Kidney capillary endothelial cell (primary cell): ENCODE results near the gene CAVIN4.

Experiments
- DNase-seq: peaks from one replicate; pipeline ENCODE4 v3.0.0-alpha.2; 2018; ENCODE audit warnings: low spot score

CAVIN4 gene

GRCh38 chr9:100577776-100578448, at the start of gene CAVIN4:
Gene CAVIN4, plus strand, starts transcription at chr9:100578079. Its CDS starts 65 bp downstream, at chr9:100578144.
- DNase-seq, result no peak

DNA sequence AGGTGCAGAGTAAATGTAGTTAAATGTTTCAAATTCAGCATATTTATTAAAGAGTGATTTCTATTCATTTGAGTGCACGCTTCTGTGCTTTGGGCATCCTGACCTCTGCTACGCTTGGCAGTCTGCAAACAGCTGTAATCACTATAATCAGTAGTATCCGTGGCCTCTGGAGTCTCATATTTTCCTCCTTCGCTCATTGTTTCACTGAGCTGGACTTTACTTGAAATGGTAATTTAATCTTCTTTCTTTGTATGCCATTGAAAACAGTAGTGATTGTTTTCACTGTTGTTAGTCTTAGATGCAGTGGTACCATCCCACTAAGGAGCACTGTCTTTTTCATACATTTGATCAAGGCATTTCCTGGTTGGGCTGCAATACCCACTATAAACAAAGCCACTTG, 43.5 kb upstream of the CAVIN4 start:
- no peak for DNase-seq

DNA sequence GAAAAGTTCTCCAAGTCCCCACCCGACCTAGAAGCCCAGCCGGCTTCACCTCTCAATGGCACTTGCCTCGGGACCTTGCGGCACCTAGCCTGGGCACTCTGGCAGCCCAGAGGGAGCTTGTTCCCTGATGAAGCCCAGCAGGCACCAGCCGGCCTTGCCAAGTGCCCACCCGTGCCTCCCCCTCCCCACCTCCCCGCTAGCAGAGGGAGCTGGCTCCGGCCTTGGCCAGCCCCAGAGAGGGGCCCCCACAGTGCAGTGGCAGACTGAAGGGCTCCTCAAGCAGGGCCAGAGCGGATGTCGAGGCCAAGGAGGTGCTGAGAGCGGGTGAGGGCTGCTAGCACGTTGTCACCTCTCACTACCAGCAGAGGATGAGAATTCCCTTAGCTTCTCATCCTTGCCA, 37.6 kb upstream of the CAVIN4 start:
- DNase-seq, result no peak

DNA sequence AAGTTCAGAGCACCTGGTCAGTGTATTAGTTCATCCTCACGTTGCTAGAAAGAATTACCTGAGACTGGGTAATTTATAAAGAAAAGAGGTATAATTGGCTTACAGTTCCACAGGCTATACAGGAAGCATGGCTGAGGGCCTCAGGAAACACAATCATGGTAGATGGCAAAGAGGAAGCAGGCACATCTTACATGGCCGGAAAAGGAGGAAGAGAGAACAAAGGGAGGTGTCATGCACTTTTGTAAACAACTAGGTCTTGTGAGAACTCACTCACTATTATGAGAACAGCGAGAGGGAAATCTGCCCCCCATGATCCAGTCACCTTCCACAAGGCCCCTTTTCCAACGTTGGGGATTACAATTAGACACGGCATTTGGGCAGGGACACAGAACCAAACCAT, 28.8 kb upstream of the CAVIN4 start:
- DNase-seq, result peak; percentile 83

DNA sequence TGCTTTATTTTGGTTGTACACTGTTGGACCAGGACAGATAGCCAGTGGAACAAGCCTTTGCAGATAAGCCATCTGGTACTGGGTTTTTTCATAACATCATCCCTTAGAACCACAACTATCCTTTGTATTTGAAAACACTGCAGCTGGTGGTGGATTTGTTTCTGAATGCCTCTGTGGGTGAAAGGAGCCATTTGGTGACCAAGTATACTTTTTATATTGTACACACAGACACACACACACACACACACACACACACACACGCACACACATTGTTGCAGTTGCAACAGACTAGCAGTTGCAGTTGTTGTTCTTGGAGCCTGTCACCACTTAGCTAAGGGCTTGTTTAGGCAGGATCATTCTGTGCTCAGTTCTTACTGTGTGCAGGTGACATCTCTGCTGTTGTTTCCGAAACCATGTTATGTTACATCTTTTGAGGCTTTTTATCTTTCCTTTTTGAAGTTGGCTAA, 22.9 kb upstream of the CAVIN4 start:
- no peak for DNase-seq

GRCh38 chr9:100555471-100555870, 22.4 kb upstream of the CAVIN4 start:
- no peak for DNase-seq

- no peak for DNase-seq
Observed at GRCh38 chr9:100557053-100557452, 20.8 kb upstream of the CAVIN4 start.

DNA sequence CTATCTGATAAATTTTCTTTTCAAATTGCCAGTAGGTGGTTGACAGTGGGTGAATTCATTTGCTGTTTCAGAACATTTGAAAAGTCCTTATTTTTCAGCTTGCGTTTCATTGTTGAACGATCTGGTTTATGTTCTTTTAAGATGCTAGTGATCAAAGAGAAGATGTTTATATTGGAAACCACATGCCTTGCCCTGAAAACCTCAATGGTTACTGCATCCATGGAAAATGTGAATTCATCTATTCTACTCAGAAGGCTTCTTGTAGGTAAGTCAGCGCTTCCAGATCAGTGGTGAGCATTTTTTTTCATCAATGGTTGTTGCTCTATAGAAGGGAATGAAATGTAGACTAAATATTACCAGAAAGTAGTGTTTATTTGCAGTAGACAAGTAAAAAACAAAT, 16.6 kb upstream of the CAVIN4 start:
- DNase-seq, result no peak

GRCh38 chr9:100567856-100568255, 10.0 kb upstream of the CAVIN4 start:
- no peak for DNase-seq

DNA sequence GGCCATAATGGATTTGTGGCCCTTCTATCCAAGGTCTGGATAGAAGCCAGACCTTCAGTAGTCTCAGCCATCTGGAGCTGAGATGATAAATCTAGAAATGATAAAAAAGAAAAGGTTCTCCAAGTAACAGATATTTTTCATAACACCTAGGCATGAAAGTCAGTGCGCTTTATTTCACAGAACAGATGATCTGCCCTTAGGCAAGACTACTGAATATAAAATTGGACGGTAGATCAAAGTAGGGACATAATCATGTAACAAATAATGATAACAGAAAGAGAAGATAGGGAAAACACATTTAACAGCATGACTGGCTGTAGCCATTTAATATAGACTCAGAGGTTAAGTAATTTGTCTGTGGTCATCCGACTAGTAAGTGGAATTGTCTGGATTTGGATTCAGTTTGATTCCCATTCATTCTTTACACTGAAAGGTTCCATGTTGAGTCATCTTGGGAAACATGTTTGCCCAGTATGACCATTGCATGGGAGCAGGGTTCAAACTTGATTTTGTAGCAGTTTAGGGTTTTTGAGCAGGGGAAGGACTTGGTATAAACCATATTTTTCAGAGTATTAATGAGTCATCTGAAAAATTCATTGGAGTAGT, 4.1 kb upstream of the CAVIN4 start:
- no peak for DNase-seq

DNA sequence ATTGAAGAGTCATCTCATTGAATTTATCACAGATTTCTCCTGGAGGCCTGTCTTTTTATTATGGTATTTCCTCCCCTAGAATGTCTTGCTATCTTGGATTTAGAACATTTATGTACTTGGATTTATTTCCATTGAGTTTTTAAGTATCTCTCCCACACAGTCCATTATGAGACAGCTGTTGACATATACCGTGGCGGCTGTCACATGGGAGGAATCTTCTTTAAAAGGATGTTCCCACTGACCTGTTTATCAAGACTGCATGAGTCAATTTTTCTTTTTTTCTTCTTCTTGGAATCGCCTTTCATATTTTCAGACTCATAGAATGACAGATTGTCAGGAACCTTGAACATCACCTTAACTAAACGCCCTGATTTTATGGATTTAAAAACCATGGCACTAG, 2.9 kb upstream of the CAVIN4 start:
- no peak for DNase-seq

GRCh38 chr9:100575765-100576386, 2.0 kb upstream of the CAVIN4 start:
- DNase-seq, result no peak

- DNase-seq, result no peak
Observed at GRCh38 chr9:100578610-100579009, 731 bp downstream of the CAVIN4 start.

DNA sequence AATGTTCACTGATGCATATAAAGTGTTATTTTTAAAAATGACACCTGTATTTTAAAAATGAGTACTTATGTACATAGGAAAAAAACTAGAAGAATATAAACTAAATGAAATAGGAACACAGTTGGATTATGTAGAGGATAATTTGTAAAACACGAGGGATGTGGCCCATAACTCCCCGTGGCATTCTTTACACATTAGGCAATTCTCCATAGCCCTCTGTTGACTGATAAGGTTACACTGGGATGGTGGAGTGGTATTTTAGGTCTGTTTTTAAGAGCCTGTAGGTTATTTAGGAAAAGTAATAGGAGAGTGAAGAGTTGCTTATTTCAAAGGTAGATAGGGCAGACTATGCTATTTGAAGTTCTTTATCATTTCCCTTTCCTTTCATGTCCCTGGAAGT, 1.8 kb downstream of the CAVIN4 start:
- DNase-seq, result no peak

DNA sequence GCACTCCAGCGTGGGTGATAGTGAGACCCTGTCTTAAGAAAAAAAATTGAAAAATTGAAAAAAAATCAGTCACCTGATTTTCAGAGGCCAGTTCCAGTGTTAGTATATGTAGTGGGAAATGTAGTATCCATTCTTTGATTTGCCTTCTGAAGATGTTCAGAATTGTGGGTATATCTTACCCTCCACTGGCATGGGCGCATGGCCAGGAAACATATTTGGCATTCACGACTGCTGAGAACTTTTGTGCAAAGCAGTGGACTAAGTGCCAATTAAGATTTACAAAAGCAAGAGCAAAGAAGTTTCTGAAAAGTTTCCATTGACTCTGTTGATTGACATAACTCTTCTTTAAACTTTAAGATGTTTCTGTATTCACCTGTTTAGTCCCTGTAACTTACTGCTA, 2.4 kb downstream of the CAVIN4 start:
- DNase-seq, result no peak

- no peak for DNase-seq
Observed at GRCh38 chr9:100581081-100581480, 3.2 kb downstream of the CAVIN4 start.

DNA sequence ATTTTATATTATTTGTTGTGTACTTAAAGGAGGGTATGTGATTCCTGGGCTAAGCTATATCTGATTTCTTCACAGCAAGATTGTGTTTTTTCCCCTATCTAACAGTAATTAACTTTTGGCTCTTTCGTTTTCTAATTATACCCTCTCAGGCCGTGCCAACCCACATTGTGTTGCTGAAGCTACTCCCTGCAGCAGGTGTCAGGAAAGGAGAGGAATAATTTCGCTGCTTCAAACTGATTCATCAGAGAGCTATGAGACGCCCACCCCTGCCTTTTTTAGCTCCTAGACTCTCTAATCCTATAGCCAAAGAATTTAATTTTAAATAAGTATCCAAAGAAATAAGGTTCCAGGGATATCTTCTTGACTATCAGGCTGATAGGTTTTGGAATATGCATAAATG, 3.8 kb downstream of the CAVIN4 start:
- no peak for DNase-seq

DNA sequence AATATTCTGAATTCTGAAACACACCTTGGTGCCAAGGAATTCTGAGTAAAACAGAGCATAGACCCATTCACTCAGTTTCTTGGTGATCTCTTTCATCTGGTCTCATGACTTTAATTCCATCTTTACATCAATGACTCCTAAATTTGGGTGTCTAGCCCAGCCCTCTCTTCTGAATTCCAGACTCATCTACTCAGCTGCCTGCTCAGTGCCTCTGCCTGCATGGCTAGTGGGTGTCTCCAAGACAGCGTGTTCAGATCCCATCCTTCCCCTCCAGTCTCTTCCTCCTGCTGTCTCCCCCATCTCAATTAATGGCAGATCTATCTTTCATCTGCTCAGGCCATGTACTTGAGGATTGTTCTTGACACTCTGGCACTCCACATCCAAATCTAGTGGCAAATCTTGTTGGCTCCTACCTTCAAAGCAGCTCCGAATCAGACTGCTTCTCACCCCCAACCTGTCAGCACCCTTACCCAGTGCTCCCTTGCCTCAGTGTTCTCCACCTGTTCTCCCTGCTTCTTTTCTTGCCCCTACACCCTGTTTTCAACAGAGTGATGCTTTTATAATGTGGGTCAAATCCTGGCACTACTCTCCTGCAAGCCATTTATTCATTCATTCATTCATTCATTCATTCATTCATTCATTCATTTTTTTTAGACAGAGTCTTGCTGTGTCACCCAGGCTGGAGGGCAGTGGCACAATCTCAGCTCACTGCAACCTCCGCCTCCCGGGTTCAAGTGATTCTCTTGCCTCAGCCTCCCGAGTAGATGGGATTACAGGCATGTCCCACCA, 5.3 kb downstream of the CAVIN4 start:
- DNase-seq, result no peak

- no peak for DNase-seq
Observed at GRCh38 chr9:100584951-100585350, 7.1 kb downstream of the CAVIN4 start.

GRCh38 chr9:100586093-100586492, 8.2 kb downstream of the CAVIN4 start:
- no peak for DNase-seq

DNA sequence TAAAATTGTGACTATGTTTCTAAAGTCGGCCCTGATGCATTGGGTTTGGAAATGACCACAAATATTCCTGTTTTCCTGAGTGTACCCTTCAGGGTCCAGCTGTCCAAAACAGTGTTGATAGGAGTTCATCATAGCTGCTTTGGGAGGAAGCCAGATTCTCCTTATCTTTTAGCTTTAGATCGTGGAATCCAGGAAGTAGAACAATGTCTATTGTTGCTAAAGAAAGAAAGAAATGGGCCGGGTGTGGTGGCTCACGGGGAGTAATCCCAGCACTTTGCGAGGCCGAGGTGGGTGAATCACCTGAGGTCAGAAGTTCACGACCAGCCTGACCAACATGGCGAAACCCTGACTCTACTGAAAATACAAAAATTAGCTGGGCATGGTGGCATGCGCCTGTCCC, 9.5 kb downstream of the CAVIN4 start:
- peak; percentile 67 for DNase-seq

DNA sequence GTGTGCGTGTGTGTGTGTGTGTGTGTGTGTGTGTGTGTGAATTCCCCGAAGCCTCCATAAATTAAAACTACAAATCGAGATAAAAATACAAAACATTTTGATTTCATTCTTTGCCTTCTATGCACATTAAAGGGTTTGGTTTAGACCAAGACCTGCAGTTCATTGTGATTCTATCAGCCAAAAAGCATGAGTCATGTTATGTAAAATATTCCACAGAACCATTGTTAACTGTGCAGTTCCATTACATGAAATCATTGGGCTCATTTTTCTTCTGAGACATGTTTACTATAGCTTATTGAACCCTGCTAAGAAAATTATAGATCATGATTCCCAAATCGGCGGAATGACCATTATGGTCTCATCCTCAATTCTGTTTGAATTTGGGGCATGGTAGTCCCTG, 11.7 kb downstream of the CAVIN4 start:
- DNase-seq, result peak; percentile 69

DNA sequence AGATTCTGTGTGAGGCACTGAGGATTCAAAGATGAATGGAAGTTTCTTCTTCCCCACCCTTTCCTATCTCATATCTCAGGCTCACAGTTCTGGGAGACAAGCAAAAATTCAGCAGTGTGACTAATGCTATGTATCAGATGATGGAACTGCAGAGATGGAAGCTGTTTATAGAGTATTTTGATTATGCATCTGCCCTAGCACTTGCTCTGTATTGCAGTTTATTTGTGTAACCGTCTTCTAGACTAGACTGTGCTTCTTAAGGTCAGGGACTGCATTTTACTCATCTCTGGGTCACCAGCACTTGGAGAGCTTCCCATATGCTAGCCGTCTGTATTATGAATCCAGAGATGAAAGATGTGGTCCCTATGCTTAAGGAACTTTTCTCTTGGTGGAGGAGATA, 12.6 kb downstream of the CAVIN4 start:
- DNase-seq, result no peak
